Loucy (cell line): ENCODE data around the gene MTMR10.

ENCODE experiments used
- CTCF ChIP-seq: fragments of 200-600 bp; sonication (generic); conservative IDR thresholded peaks from 2 replicates; pipeline ENCODE4 v1.5.1; 2014; ENCODE audit warnings: mild to moderate bottlenecking, antibody characterized with exemption, low read length
- EZH2phosphoT487 ChIP-seq: fragments of 200-600 bp; IDR thresholded peaks from 2 replicates; pipeline ENCODE4 v1.6.1; 2018; ENCODE audit warnings: antibody characterized with exemption, mild to moderate bottlenecking, moderate library complexity, borderline replicate concordance

DNA sequence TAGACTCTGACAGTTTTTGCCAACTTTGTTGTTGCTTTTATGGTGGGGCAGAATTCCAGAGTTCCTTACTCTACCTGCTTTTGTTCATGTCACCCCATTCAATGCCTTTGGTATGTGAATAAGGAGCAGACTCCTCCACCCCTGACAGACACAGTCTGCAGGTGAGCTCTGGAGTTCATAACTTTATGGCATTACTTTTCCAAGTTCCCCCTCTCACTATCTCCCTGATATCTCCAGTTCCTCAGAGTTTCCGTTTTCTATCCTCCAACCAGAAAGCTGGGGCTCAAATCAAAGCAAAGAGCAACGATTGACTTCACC lies 23.1 kb upstream of the MTMR10 start:
- TF ChIP-seq CTCF = no peak
- no peak for TF ChIP-seq EZH2phosphoT487
